GM23338 (cell line): ENCODE measurements around the gene NAA80. TPM values are rescaled to one million over a fixed set of nuclear protein-coding genes. Genes with fewer than 3 reads are reported as not detected.

Experiments used
- ATAC-seq: fragments of 200-7000 bp; cut with Tn5 transposase; 3 replicates; pipeline ENCODE4 v1.9.1; 2020
- DNase-seq: peaks from one replicate; pipeline ENCODE4 v3.0.0-alpha.2; 2015; ENCODE audit warnings: low spot score
- H2AFZ ChIP-seq: fragments of 200-600 bp; sonication (generic); 2 replicates; pipeline ENCODE4 v1.8.0; 2016; ENCODE audit warnings: antibody characterized with exemption, mild to moderate bottlenecking, moderate library complexity
- H3F3A ChIP-seq: fragments of 200-600 bp; sonication (generic); replicated peaks from 2 replicates; pipeline ENCODE4 v1.8.0; 2017; ENCODE audit warnings: antibody characterized with exemption, mixed run types, low read depth
- H3K27ac ChIP-seq: fragments of 200-600 bp; sonication (generic); 2 replicates; pipeline ENCODE4 v1.6.1; 2016; ENCODE audit warnings: low read depth
- H3K27me3 ChIP-seq: fragments of 200-600 bp; sonication (generic); 2 replicates; pipeline ENCODE4 v1.8.0; 2016; ENCODE audit warnings: mild to moderate bottlenecking, mixed run types, moderate library complexity; ENCODE audit not compliant: insufficient read depth
- H3K36me3 ChIP-seq: fragments of 200-600 bp; sonication (generic); 2 replicates; pipeline ENCODE4 v1.8.0; 2016; ENCODE audit warnings: mild to moderate bottlenecking; ENCODE audit not compliant: insufficient read depth
- H3K4me1 ChIP-seq: fragments of 200-600 bp; sonication (generic); 2 replicates; pipeline ENCODE4 v1.8.0; 2016; ENCODE audit warnings: mild to moderate bottlenecking, moderate library complexity; ENCODE audit not compliant: insufficient read depth
- H3K4me2 ChIP-seq: fragments of 200-600 bp; sonication (generic); 2 replicates; pipeline ENCODE4 v1.7.1; 2017; ENCODE audit warnings: mixed run types
- H3K4me3 ChIP-seq: fragments of 200-600 bp; sonication (generic); 2 replicates; pipeline ENCODE4 v1.6.1; 2016; ENCODE audit warnings: mixed run types
- H3K79me2 ChIP-seq: fragments of 200-600 bp; sonication (generic); replicated peaks from 2 replicates; pipeline ENCODE4 v1.8.0; 2017; ENCODE audit warnings: mild to moderate bottlenecking; ENCODE audit not compliant: insufficient read depth
- H3K9me2 ChIP-seq: fragments of 200-600 bp; sonication (generic); 2 replicates; pipeline ENCODE4 v1.8.0; 2017; ENCODE audit not compliant: insufficient read depth
- H4K20me1 ChIP-seq: fragments of 200-600 bp; sonication (generic); replicated peaks from 2 replicates; pipeline ENCODE4 v1.8.0; 2017; ENCODE audit warnings: mild to moderate bottlenecking; ENCODE audit not compliant: insufficient read depth
- H3K27ac Mint-ChIP-seq: 2 replicates; pipeline ENCODE4 v1.8.0; 2020; ENCODE audit warnings: inconsistent platforms, mild to moderate bottlenecking, moderate library complexity, mixed read lengths
- H3K27me3 Mint-ChIP-seq: 3 replicates; pipeline ENCODE4 v1.8.0; 2022; ENCODE audit warnings: low read depth, mild to moderate bottlenecking, moderate library complexity, mixed read lengths, inconsistent platforms; ENCODE audit not compliant: insufficient read depth, poor library complexity
- H3K36me3 Mint-ChIP-seq: 3 replicates; pipeline ENCODE4 v1.8.0; 2021; ENCODE audit warnings: low read depth, mild to moderate bottlenecking, inconsistent platforms, moderate library complexity, mixed read lengths
- H3K4me1 Mint-ChIP-seq: 3 replicates; pipeline ENCODE4 v1.8.0; 2020; ENCODE audit warnings: mild to moderate bottlenecking, inconsistent platforms, mixed read lengths
- H3K4me3 Mint-ChIP-seq: 3 replicates; pipeline ENCODE4 v1.8.0; 2021; ENCODE audit warnings: moderate library complexity, mild to moderate bottlenecking, inconsistent platforms, mixed read lengths
- H3K9me3 Mint-ChIP-seq: 3 replicates; pipeline ENCODE4 v1.8.0; 2020; ENCODE audit warnings: moderate library complexity, mild to moderate bottlenecking, inconsistent platforms, mixed read lengths
- CREB1 ChIP-seq: fragments of 250-450 bp; sonication (Bioruptor Pico); IDR thresholded peaks from 2 replicates; pipeline ENCODE4 v1.5.0; 2020; ENCODE audit warnings: low read depth, mild to moderate bottlenecking, moderate library complexity
- EZH2phosphoT487 ChIP-seq: fragments of 200-600 bp; sonication (generic); IDR thresholded peaks from one replicate; pipeline ENCODE4 v1.8.1; 2018; ENCODE audit warnings: antibody characterized with exemption; ENCODE audit not compliant: unreplicated experiment
- POLR2AphosphoS5 ChIP-seq: IDR thresholded peaks from 2 replicates; pipeline ENCODE4 v1.6.1; 2016; ENCODE audit warnings: antibody characterized with exemption, low read depth
- STAT1 ChIP-seq: IDR thresholded peaks from one replicate; pipeline ENCODE4 v1.6.1; 2016; ENCODE audit warnings: antibody characterized with exemption; ENCODE audit not compliant: unreplicated experiment
- ZNF114 ChIP-seq: fragments of 250-450 bp; sonication (Bioruptor Pico); IDR thresholded peaks from 2 replicates; pipeline ENCODE4 v1.5.0; 2020; ENCODE audit warnings: mild to moderate bottlenecking, moderate library complexity
- polyA plus RNA-seq: library from polyadenylated mRNA; unstranded; fragments of >200 nt; fragmentation: Nextera tagmentation; extraction: Ambion mirVana; gene quantifications from 2 replicates; pipeline ENCODE4 v1.2.1, GENCODE V29; 2016
- total RNA-seq: library from RNA; depleted of rRNA; stranded (reverse); fragments of >200 nt; shearing (Covaris generic); gene quantifications from 2 replicates; pipeline ENCODE4 v1.2.3, GENCODE V29; 2014
- TF ChIP-seq, protein P1 (sequence below): IDR thresholded peaks from one replicate; pipeline ENCODE4 v1.6.1; 2018; ENCODE audit warnings: antibody characterized with exemption; ENCODE audit not compliant: unreplicated experiment
- TF ChIP-seq, protein P2 (sequence below), 2 experiments: fragments of 200-600 bp in 1 of 2; sonication (generic) in 1 of 2; conservative IDR thresholded peaks; 2 replicates each; pipeline versions ENCODE4 v1.5.1 to v1.6.1; 2016 to 2017; ENCODE audit warnings: antibody characterized with exemption in 2 of 2, low read depth in 2 of 2, mild to moderate bottlenecking in 2 of 2, moderate library complexity in 1 of 2
- TF ChIP-seq, protein P3 (sequence below): fragments of 250-450 bp; sonication (Bioruptor Pico); IDR thresholded peaks from 2 replicates; pipeline ENCODE4 v1.5.0; 2020; ENCODE audit warnings: mild to moderate bottlenecking, moderate library complexity

Gene NAA80
- total and polyA plus RNA-seq, 2 experiments from 2014 or later, result 12.1 to 16.7 TPM

DNA sequence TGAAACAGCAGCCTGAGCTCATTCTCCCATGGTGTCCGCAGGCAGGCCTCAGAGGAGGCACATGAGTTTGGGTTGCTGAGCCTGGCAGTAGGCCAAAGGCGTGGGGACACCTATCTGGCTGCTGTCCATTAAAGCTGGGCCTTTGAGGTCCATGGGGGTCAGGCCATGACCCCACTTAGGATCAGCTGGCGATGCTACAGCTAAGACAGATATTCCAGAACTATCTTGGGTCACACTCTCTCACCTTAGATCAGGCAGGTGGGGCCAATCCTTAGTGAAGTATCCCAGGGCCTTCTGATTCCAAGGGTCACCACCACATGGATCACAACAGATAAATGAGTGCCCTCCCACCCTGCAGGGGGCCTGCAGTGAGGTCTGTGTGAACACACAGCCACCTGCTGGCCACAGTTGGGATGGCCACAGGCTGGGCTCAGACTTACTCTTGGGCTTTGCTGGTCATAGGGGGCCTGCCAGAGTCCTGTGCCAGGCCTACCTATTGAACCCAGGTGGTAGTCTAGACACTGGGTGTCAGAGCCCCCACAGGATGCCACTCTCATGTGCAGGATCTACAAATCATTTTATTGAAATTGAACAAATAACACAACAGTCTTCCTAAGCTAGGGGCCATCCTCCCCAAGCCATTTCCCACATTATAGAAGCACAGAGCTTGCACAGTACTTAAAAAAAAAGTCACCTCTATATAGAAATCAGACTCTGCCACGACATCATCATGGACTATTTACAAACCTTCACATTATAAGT, 25.3 kb upstream of the NAA80 start:
- Histone ChIP-seq H3K27ac (no peak overlapping the region), H3K4me2 (no peak overlapping the region), H2AFZ (no peak overlapping the region), H3K79me2 (peaks cover 26% of the 10 kb centered on the region), H3K27me3 (no peaks in the 10 kb centered on the region), H4K20me1 (peaks cover 13% of the 10 kb centered on the region; the same call in 1 of the 2 replicates), H3K36me3 (peaks cover under 1% of the 10 kb centered on the region; the same call in 1 of the 2 replicates), H3F3A (peaks cover 33% of the 10 kb centered on the region; the same call in 1 of the 2 replicates), H3K4me3 (no peak overlapping the region), H3K9me2 (no peaks in the 10 kb centered on the region), H3K4me1 (peaks cover 24% of the 10 kb centered on the region)
- peak; percentile 95 for DNase-seq
- H3K4me3 Mint-ChIP-seq, result peak overlapping the region; percentile 38
- peaks cover 40% of the 10 kb centered on the region for H3K4me1 Mint-ChIP-seq
- 0 out of 2 replicates have a peak overlapping the region, but pooled peaks have one; percentile 34 for H3K27ac Mint-ChIP-seq
- ATAC-seq, result peak; percentile 8
- TF ChIP-seq POLR2AphosphoS5, result no peak; the same call in 1 of the 2 replicates
- TF ChIP-seq, protein P1, sequence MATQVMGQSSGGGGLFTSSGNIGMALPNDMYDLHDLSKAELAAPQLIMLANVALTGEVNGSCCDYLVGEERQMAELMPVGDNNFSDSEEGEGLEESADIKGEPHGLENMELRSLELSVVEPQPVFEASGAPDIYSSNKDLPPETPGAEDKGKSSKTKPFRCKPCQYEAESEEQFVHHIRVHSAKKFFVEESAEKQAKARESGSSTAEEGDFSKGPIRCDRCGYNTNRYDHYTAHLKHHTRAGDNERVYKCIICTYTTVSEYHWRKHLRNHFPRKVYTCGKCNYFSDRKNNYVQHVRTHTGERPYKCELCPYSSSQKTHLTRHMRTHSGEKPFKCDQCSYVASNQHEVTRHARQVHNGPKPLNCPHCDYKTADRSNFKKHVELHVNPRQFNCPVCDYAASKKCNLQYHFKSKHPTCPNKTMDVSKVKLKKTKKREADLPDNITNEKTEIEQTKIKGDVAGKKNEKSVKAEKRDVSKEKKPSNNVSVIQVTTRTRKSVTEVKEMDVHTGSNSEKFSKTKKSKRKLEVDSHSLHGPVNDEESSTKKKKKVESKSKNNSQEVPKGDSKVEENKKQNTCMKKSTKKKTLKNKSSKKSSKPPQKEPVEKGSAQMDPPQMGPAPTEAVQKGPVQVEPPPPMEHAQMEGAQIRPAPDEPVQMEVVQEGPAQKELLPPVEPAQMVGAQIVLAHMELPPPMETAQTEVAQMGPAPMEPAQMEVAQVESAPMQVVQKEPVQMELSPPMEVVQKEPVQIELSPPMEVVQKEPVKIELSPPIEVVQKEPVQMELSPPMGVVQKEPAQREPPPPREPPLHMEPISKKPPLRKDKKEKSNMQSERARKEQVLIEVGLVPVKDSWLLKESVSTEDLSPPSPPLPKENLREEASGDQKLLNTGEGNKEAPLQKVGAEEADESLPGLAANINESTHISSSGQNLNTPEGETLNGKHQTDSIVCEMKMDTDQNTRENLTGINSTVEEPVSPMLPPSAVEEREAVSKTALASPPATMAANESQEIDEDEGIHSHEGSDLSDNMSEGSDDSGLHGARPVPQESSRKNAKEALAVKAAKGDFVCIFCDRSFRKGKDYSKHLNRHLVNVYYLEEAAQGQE, result no peak
- peak; percentile 49; the same call in 1 of the 2 replicates for TF ChIP-seq CREB1 (CRISPR knock-in tag)
- TF ChIP-seq, protein P2, sequence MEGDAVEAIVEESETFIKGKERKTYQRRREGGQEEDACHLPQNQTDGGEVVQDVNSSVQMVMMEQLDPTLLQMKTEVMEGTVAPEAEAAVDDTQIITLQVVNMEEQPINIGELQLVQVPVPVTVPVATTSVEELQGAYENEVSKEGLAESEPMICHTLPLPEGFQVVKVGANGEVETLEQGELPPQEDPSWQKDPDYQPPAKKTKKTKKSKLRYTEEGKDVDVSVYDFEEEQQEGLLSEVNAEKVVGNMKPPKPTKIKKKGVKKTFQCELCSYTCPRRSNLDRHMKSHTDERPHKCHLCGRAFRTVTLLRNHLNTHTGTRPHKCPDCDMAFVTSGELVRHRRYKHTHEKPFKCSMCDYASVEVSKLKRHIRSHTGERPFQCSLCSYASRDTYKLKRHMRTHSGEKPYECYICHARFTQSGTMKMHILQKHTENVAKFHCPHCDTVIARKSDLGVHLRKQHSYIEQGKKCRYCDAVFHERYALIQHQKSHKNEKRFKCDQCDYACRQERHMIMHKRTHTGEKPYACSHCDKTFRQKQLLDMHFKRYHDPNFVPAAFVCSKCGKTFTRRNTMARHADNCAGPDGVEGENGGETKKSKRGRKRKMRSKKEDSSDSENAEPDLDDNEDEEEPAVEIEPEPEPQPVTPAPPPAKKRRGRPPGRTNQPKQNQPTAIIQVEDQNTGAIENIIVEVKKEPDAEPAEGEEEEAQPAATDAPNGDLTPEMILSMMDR (conservative IDR thresholded peaks at IDR 0.05; ENCODE audit: low read depth in 2 of 2), result peak; percentile 84 to 96
- no peak for TF ChIP-seq EZH2phosphoT487
- peaks cover 16% of the 10 kb centered on the region for H3K27me3 Mint-ChIP-seq
- peaks cover 25% of the 10 kb centered on the region for H3K36me3 Mint-ChIP-seq
- H3K9me3 Mint-ChIP-seq, result no peaks in the 10 kb centered on the region

DNA sequence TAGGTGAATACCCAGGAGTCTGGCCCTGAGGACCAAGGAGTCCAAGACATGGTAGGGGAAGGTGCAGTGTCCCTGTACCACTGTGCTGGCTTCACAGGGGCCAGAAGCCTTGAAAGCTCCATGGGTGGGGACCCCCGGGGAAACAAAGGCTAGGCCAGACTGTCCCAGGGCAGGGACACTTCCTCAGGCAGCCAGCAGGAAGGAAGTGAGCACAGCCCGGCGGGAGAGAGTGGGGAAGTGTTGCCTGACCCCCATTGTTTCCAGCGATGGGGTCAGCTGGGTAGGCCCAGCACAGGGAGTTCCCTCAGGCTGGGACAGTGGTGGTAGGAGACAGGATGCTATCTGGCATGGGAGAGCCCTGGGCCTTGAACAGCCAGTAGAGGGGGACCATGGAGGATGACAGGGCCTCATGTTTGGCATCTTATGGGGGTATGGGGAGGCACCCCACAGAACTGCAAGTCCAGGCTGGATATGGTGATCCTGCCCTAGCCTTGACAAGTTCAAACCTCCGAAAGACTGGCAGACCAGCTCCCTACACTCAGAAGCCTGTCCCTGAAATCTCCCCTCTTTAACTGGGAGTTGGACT, 24.5 kb upstream of the NAA80 start:
- Mint-ChIP-seq H3K27ac (no peak overlapping the region), H3K36me3 (peaks cover 32% of the 10 kb centered on the region), H3K9me3 (no peaks in the 10 kb centered on the region), H3K4me1 (peaks cover 46% of the 10 kb centered on the region), H3K27me3 (peaks cover 16% of the 10 kb centered on the region), H3K4me3 (no peak overlapping the region; the same call in 1 of the 3 replicates)
- peak overlapping the region; percentile 99; the same call in 1 of the 2 replicates for H3K4me2 ChIP-seq
- H3K4me1 ChIP-seq, result peaks cover 24% of the 10 kb centered on the region
- no peak overlapping the region for H2AFZ ChIP-seq
- H3K27me3 ChIP-seq, result no peaks in the 10 kb centered on the region
- H3K79me2 ChIP-seq, result peaks cover 34% of the 10 kb centered on the region
- H3K36me3 ChIP-seq, result peaks cover 8% of the 10 kb centered on the region
- H3F3A ChIP-seq, result peaks cover 28% of the 10 kb centered on the region; the same call in 1 of the 2 replicates
- DNase-seq (no peak), ATAC-seq (no peak)
- no peak overlapping the region for H3K27ac ChIP-seq
- peaks cover 13% of the 10 kb centered on the region; the same call in 1 of the 2 replicates for H4K20me1 ChIP-seq
- H3K4me3 ChIP-seq, result no peak overlapping the region
- H3K9me2 ChIP-seq, result no peaks in the 10 kb centered on the region
- TF ChIP-seq, protein P3, sequence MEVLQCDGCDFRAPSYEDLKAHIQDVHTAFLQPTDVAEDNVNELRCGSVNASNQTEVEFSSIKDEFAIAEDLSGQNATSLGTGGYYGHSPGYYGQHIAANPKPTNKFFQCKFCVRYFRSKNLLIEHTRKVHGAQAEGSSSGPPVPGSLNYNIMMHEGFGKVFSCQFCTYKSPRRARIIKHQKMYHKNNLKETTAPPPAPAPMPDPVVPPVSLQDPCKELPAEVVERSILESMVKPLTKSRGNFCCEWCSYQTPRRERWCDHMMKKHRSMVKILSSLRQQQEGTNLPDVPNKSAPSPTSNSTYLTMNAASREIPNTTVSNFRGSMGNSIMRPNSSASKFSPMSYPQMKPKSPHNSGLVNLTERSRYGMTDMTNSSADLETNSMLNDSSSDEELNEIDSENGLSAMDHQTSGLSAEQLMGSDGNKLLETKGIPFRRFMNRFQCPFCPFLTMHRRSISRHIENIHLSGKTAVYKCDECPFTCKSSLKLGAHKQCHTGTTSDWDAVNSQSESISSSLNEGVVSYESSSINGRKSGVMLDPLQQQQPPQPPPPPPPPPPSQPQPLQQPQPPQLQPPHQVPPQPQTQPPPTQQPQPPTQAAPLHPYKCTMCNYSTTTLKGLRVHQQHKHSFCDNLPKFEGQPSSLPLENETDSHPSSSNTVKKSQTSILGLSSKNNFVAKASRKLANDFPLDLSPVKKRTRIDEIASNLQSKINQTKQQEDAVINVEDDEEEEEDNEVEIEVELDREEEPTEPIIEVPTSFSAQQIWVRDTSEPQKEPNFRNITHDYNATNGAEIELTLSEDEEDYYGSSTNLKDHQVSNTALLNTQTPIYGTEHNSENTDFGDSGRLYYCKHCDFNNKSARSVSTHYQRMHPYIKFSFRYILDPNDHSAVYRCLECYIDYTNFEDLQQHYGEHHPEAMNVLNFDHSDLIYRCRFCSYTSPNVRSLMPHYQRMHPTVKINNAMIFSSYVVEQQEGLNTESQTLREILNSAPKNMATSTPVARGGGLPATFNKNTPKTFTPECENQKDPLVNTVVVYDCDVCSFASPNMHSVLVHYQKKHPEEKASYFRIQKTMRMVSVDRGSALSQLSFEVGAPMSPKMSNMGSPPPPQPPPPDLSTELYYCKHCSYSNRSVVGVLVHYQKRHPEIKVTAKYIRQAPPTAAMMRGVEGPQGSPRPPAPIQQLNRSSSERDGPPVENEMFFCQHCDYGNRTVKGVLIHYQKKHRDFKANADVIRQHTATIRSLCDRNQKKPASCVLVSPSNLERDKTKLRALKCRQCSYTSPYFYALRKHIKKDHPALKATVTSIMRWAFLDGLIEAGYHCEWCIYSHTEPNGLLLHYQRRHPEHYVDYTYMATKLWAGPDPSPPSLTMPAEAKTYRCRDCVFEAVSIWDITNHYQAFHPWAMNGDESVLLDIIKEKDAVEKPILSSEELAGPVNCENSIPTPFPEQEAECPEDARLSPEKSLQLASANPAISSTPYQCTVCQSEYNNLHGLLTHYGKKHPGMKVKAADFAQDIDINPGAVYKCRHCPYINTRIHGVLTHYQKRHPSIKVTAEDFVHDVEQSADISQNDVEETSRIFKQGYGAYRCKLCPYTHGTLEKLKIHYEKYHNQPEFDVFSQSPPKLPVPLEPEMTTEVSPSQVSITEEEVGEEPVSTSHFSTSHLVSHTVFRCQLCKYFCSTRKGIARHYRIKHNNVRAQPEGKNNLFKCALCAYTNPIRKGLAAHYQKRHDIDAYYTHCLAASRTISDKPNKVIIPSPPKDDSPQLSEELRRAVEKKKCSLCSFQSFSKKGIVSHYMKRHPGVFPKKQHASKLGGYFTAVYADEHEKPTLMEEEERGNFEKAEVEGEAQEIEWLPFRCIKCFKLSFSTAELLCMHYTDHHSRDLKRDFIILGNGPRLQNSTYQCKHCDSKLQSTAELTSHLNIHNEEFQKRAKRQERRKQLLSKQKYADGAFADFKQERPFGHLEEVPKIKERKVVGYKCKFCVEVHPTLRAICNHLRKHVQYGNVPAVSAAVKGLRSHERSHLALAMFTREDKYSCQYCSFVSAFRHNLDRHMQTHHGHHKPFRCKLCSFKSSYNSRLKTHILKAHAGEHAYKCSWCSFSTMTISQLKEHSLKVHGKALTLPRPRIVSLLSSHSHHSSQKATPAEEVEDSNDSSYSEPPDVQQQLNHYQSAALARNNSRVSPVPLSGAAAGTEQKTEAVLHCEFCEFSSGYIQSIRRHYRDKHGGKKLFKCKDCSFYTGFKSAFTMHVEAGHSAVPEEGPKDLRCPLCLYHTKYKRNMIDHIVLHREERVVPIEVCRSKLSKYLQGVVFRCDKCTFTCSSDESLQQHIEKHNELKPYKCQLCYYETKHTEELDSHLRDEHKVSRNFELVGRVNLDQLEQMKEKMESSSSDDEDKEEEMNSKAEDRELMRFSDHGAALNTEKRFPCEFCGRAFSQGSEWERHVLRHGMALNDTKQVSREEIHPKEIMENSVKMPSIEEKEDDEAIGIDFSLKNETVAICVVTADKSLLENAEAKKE (CRISPR knock-in tag), result no peak
- TF ChIP-seq ZNF114 (CRISPR knock-in tag) (no peak), STAT1 (no peak)
